ENCODE results near the gene GFRA3.

DNA sequence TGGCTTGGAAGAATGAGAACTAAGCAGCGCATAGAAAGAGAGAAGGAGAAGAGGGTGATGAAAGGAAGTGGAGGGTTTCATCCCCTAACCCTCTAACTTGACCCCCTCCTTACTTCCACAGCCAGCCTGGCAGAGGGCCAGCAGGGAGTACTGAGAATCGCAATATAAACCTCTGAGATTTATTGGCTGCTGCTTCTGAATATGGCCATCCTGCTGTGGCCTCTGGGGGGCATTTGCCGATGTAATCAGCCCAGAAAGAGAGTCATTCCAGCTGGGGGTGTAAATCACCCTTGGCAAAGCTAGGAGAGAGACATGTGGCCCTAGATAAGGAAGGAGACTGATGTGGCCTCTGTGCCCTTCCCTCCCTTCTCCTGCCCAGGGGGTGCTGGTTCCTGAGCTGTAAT, 960 bp upstream of the GFRA3 start:
- no peak for TF ChIP-seq POLR2A (IDR thresholded peaks at IDR 0.05)
- TF ChIP-seq EP300 (IDR thresholded peaks at IDR 0.05; ENCODE audit: low read depth), result no peak
- TF ChIP-seq, protein P1, sequence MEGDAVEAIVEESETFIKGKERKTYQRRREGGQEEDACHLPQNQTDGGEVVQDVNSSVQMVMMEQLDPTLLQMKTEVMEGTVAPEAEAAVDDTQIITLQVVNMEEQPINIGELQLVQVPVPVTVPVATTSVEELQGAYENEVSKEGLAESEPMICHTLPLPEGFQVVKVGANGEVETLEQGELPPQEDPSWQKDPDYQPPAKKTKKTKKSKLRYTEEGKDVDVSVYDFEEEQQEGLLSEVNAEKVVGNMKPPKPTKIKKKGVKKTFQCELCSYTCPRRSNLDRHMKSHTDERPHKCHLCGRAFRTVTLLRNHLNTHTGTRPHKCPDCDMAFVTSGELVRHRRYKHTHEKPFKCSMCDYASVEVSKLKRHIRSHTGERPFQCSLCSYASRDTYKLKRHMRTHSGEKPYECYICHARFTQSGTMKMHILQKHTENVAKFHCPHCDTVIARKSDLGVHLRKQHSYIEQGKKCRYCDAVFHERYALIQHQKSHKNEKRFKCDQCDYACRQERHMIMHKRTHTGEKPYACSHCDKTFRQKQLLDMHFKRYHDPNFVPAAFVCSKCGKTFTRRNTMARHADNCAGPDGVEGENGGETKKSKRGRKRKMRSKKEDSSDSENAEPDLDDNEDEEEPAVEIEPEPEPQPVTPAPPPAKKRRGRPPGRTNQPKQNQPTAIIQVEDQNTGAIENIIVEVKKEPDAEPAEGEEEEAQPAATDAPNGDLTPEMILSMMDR (IDR thresholded peaks at IDR 0.05), result no peak
